Stimulated activated CD4-positive, alpha-beta T cell treated with anti-CD3 and anti-CD28 coated beads, Interleukin-12 subunit alpha, Interleukin-12 subunit beta, amount 100 ng/mL, for 4 hours (primary cell): ENCODE data around the gene TMEM131.

Experiments used
- DNase-seq: peaks from one replicate; pipeline ENCODE4 v3.0.0-alpha.2; 2020

TMEM131 gene

GRCh38 chr2:98016908-98017670 lies 21.3 kb upstream of the TMEM131 start:
- no peak for DNase-seq

GRCh38 chr2:98015671-98016070 lies 19.9 kb upstream of the TMEM131 start:
- no peak for DNase-seq

- DNase-seq = no peak
These were observed 18.6 kb upstream of the TMEM131 start for GRCh38 chr2:98014379-98014778.

GRCh38 chr2:98013407-98014042 lies 17.8 kb upstream of the TMEM131 start:
- DNase-seq = no peak

GRCh38 chr2:98012561-98012991 lies 16.8 kb upstream of the TMEM131 start:
- peak; percentile 3 for DNase-seq

GRCh38 chr2:98009887-98010760 lies 14.4 kb upstream of the TMEM131 start:
- no peak for DNase-seq

- no peak for DNase-seq
These were observed 12.7 kb upstream of the TMEM131 start for GRCh38 chr2:98008415-98008814.

- DNase-seq = no peak
These were observed 10.6 kb upstream of the TMEM131 start for GRCh38 chr2:98006378-98006777.

- no peak for DNase-seq
These were observed 8.9 kb upstream of the TMEM131 start for GRCh38 chr2:98004613-98005012.

GRCh38 chr2:98004047-98004446 lies 8.3 kb upstream of the TMEM131 start:
- no peak for DNase-seq

GRCh38 chr2:97999536-97999935 lies 3.8 kb upstream of the TMEM131 start:
- no peak for DNase-seq

- DNase-seq = no peak
These were observed 2.8 kb upstream of the TMEM131 start for GRCh38 chr2:97998431-97999005.

- no peak for DNase-seq
These were observed 2.1 kb upstream of the TMEM131 start for GRCh38 chr2:97997784-97998392.

GRCh38 chr2:97996679-97997078 lies 931 bp upstream of the TMEM131 start:
- no peak for DNase-seq

- DNase-seq = peak; percentile 42
These were observed 568 bp downstream of the TMEM131 start for GRCh38 chr2:97995026-97995733.

GRCh38 chr2:97994476-97994875 lies 1.3 kb downstream of the TMEM131 start:
- DNase-seq = no peak

GRCh38 chr2:97993926-97994325 lies 1.8 kb downstream of the TMEM131 start:
- DNase-seq = no peak

- DNase-seq = no peak
These were observed 2.6 kb downstream of the TMEM131 start for GRCh38 chr2:97992836-97993825.

GRCh38 chr2:97991081-97991856 lies 4.5 kb downstream of the TMEM131 start:
- no peak for DNase-seq

- no peak for DNase-seq
These were observed 7.0 kb downstream of the TMEM131 start for GRCh38 chr2:97988722-97989121.
